Measurements from ENCODE around the gene MN1.
A peak's percentile ranks its signal among the peaks of the same experiment; 100 is the strongest.

Gene MN1

DNA sequence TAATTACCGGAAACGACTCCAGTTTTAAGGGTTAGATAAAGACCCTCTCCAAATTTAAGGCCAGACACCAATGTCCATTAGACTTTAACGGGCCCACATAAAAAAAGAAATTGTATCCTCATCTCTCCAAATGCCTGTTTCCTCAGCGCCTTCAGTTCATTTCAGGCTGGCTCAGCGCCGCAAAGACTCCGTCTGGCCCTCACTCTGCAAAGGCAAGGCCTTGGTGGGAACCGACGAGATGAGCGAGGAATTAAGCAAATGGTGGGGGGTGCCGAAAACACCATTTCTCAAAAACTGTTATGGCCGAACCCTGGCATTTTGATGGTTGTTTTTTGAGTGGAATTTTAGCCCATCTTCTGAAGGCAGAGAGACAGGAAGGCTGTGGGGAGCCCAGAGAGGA, 15.7 kb downstream of the MN1 start:
- no peak for DNase-seq (ENCODE audit: low read depth)
- TF ChIP-seq, protein P1, sequence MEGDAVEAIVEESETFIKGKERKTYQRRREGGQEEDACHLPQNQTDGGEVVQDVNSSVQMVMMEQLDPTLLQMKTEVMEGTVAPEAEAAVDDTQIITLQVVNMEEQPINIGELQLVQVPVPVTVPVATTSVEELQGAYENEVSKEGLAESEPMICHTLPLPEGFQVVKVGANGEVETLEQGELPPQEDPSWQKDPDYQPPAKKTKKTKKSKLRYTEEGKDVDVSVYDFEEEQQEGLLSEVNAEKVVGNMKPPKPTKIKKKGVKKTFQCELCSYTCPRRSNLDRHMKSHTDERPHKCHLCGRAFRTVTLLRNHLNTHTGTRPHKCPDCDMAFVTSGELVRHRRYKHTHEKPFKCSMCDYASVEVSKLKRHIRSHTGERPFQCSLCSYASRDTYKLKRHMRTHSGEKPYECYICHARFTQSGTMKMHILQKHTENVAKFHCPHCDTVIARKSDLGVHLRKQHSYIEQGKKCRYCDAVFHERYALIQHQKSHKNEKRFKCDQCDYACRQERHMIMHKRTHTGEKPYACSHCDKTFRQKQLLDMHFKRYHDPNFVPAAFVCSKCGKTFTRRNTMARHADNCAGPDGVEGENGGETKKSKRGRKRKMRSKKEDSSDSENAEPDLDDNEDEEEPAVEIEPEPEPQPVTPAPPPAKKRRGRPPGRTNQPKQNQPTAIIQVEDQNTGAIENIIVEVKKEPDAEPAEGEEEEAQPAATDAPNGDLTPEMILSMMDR (IDR thresholded peaks at IDR 0.05; ENCODE audit: low read length, missing control alignments) = no peak
- no peak overlapping the region for H3K4me3 ChIP-seq (replicated peaks; ENCODE audit: low read depth, low read length)

DNA sequence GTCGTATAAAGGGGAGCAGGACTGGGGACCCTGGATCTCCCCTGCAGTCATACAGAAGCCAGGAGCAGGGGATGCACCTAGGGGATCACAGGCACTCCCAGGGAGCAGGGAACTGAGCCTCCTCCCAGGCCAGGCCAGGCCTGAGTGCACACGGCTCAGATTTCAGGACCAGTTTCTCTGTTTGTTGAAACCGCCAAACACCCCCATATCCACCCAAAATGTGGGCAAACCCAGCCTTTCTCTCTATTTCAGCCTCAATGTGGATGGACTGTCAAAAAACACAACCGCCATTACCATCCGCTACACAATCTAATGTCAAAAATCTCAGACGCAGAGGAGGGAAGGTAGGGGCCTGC, 17.5 kb downstream of the MN1 start:
- no peak overlapping the region for H3K4me3 ChIP-seq (replicated peaks; ENCODE audit: low read depth, low read length)
- TF ChIP-seq, protein P1 (IDR thresholded peaks at IDR 0.05; ENCODE audit: low read length, missing control alignments) = no peak
- DNase-seq (ENCODE audit: low read depth) = no peak

DNA sequence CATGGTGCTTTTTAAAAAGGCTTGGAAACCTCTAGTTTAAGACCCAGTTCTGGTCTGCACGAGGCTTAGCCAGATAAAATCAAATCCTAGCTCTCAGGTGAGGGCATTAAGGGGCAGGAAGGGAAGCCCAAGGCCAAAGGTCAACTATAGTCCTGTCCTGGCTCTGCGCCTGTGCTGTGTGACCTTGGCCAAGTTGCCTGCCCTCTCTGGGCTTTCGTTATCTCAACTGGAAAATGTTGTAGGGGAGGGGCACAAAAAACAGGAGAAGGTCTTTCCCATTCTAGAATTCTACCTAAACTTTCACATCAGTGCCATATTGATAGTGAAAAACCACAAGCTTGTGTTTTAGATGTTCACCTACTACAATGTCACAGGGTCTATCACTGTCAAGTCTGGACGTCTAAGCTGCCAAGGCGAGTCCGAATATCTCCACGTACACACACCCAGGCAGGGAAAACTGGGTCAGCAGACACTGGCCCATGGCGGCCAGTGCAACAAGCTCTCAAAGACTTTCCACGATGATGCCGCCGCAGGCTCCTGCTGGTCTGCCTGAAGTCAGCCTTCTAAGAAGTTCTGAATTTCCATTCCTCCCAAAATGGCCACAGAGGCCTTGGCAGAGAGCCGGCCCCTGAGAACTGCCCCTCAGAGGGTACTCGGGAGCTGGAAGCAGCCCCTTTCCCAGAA, 18.0 kb downstream of the MN1 start:
- TF ChIP-seq, protein P1 (IDR thresholded peaks at IDR 0.05; ENCODE audit: low read length, missing control alignments) = no peak
- no peak for DNase-seq (ENCODE audit: low read depth)
- H3K4me3 ChIP-seq (replicated peaks; ENCODE audit: low read depth, low read length) = no peak overlapping the region

DNA sequence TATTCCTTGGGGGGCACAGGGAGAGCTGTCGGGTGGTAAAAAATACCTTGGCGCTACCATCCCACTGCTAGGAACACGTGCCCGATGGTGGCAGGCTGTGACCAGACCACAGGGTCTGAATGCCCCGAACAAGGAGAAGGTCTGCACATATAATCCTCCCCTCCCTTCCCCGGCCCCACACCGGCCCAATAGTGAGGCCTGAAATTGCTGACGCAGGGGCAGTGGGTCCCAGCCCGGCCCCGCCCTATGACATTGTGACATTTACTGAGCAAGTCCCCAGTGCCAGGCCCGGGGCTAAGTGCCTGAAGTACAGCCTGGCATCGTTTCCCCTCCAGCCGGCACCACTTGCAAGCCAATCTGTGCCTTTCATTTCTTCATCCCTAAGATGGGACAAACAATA, 19.5 kb downstream of the MN1 start:
- TF ChIP-seq, protein P1 (IDR thresholded peaks at IDR 0.05; ENCODE audit: low read length, missing control alignments) = no peak
- no peak overlapping the region for H3K4me3 ChIP-seq (replicated peaks; ENCODE audit: low read depth, low read length)
- DNase-seq (ENCODE audit: low read depth) = no peak

DNA sequence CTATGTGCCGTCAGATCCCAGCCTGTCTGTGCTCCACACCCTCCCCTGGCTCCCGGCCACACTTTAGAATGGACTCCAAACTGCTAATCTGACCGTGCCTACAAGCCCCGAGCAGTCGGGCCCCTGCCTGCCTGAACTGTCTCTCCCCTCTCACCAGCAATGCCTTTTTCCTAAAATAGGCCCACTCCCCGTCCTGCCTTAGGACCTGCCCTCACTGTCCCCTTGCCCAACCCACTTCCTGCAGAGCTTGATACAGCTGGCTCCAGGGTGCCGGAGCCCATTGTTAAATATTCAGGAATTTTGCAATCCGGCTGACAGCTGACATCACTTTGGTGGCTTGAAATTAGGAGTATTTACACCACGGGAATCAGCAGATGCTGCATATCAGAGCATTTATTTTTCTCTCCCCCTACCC, 21.4 kb downstream of the MN1 start:
- H3K4me3 ChIP-seq (replicated peaks; ENCODE audit: low read depth, low read length) = no peak overlapping the region
- TF ChIP-seq, protein P1 (IDR thresholded peaks at IDR 0.05; ENCODE audit: low read length, missing control alignments) = no peak
- peak; percentile 87 for DNase-seq (ENCODE audit: low read depth)

DNA sequence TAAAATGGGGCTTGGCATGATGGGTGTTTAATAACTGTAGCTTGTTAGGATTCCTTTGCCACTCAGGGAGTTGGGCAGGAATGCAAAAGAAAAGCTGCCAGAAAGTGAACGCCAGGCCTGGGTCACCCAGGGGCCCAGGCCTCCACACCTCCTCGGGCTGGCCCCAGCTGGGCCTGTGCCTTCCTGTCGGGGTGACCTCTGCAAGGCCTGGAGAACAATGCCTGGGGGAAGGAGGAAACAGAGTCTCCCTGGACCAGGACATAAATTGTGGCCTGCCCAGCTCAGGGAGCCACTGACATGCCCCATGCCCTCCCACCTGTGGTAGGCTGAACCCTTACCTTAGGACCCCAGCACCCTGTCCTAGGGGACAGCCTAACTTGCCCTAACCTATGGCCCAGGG, 21.9 kb downstream of the MN1 start:
- no peak overlapping the region for H3K4me3 ChIP-seq (replicated peaks; ENCODE audit: low read depth, low read length)
- DNase-seq (ENCODE audit: low read depth) = no peak
- TF ChIP-seq, protein P1 (IDR thresholded peaks at IDR 0.05; ENCODE audit: low read length, missing control alignments) = no peak

All from fibroblast of pulmonary artery (primary cell).